ENCODE data around the gene TFB1M. TPM values are rescaled to one million over a fixed set of nuclear protein-coding genes. Genes with fewer than 3 reads are reported as not detected.

TFB1M gene
- total RNA-seq, 1 experiment from 2014 or later, result 38.8 TPM

GRCh38 chr6:155292711-155293110 lies 21.6 kb downstream of the TFB1M start:
- Histone ChIP-seq H3K27me3 (ENCODE audit: control insufficient read depth, insufficient read depth, low read length) (no peaks in the 10 kb centered on the region), H3K4me3 (ENCODE audit: insufficient read depth, low read depth, low read length) (no peak overlapping the region), H3K36me3 (replicated peaks; ENCODE audit: control insufficient read depth, insufficient read depth, low read length) (peaks cover 8% of the 10 kb centered on the region)
- DNase-seq, result no peak

GRCh38 chr6:155291291-155291690 lies 23.0 kb downstream of the TFB1M start:
- Histone ChIP-seq H3K4me3 (ENCODE audit: insufficient read depth, low read depth, low read length) (no peak overlapping the region), H3K27me3 (ENCODE audit: control insufficient read depth, insufficient read depth, low read length) (no peaks in the 10 kb centered on the region), H3K36me3 (replicated peaks; ENCODE audit: control insufficient read depth, insufficient read depth, low read length) (peaks cover 7% of the 10 kb centered on the region)
- DNase-seq, result no peak

GRCh38 chr6:155290491-155290890 lies 23.8 kb downstream of the TFB1M start:
- DNase-seq, result no peak
- Histone ChIP-seq H3K4me3 (ENCODE audit: insufficient read depth, low read depth, low read length) (no peak overlapping the region), H3K36me3 (replicated peaks; ENCODE audit: control insufficient read depth, insufficient read depth, low read length) (peaks cover 4% of the 10 kb centered on the region), H3K27me3 (ENCODE audit: control insufficient read depth, insufficient read depth, low read length) (no peaks in the 10 kb centered on the region)

DNA sequence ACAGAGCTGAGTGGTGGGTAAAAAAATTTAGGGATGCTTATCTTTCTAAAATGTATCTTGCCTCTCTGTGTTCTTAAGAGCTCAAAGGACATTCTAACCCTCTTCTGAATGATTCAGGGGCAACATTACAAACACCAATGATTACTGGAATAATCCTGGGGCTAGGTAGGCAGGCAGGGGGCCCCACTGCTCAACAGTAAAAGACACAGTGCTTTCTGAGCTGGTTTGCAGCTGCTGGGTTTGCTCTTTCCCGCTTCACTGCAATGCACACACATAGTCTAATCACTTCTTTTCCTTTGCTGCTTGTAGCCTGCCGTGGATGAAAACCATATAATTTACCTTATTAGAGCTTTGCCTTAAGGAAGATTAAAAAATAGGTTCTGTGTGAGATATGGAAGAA lies 26.5 kb downstream of the TFB1M start:
- peak; percentile 39 for DNase-seq
- no peaks in the 10 kb centered on the region; the same call in none of the 2 replicates for H3K36me3 ChIP-seq (replicated peaks; ENCODE audit: control insufficient read depth, insufficient read depth, low read length)
- H3K27me3 ChIP-seq (ENCODE audit: control insufficient read depth, insufficient read depth, low read length), result no peaks in the 10 kb centered on the region
- H3K4me3 ChIP-seq (ENCODE audit: insufficient read depth, low read depth, low read length), result no peak overlapping the region

DNA sequence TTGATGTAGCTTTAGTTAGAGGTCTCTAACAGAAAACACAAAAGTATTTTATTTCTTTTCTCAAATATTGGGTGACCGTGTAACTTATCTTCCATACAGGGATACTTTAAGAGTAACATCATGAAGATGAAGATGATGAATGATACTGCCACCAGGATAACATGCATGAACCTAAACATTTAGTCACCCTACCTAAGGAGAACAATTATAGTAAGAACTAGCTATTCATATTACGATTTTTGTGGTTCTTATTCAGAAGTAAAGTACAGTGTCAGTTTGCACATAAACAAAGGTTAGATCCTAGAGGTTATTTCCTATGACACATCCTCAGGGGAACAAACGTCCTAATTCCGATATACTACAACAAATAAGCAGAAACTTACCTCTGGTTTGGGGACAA lies 29.5 kb downstream of the TFB1M start:
- Histone ChIP-seq H3K36me3 (replicated peaks; ENCODE audit: control insufficient read depth, insufficient read depth, low read length) (no peaks in the 10 kb centered on the region; the same call in none of the 2 replicates), H3K27me3 (ENCODE audit: control insufficient read depth, insufficient read depth, low read length) (no peaks in the 10 kb centered on the region), H3K4me3 (ENCODE audit: insufficient read depth, low read depth, low read length) (no peak overlapping the region)
- DNase-seq, result no peak

- no peaks in the 10 kb centered on the region; the same call in 1 of the 2 replicates for H3K36me3 ChIP-seq (replicated peaks; ENCODE audit: control insufficient read depth, insufficient read depth, low read length)
- no peak for DNase-seq
Observed at GRCh38 chr6:155278319-155279049, 35.8 kb downstream of the TFB1M start.

GRCh38 chr6:155276638-155277037 lies 37.6 kb downstream of the TFB1M start:
- Histone ChIP-seq H3K4me3 (ENCODE audit: insufficient read depth, low read depth, low read length) (no peak overlapping the region), H3K36me3 (replicated peaks; ENCODE audit: control insufficient read depth, insufficient read depth, low read length) (no peaks in the 10 kb centered on the region; the same call in 1 of the 2 replicates), H3K27me3 (ENCODE audit: control insufficient read depth, insufficient read depth, low read length) (no peaks in the 10 kb centered on the region)
- DNase-seq, result no peak

More at GRCh38 chr6:155278319-155279049, 35.8 kb downstream of the TFB1M start:
- Histone ChIP-seq H3K4me3 (ENCODE audit: insufficient read depth, low read depth, low read length) (no peak overlapping the region), H3K27me3 (ENCODE audit: control insufficient read depth, insufficient read depth, low read length) (no peaks in the 10 kb centered on the region)

DNA sequence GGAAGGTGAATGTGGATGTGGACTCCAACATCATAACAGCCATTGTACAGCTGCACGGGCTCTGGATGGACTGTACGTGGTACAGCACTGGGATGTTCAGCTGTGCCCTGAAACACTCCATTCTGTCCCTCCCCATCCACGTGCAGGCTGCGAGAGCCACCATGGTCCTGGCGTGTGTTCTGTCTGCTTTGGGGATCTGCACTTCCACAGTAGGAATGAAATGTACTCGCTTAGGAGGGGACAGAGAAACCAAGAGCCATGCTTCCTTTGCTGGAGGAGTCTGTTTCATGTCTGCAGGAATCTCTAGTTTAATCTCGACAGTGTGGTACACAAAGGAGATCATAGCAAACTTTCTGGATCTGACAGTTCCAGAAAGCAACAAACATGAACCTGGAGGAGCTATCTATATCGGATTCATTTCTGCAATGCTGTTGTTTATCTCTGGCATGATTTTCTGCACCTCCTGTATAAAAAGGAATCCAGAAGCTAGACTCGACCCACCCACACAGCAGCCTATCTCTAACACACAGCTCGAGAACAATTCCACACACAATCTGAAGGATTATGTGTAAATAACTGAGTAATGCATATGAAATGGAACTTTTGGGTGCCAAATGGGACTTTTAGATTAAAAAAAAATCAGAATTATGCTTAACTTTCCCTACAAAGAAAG lies 38.3 kb downstream of the TFB1M start:
- no peak for DNase-seq
- no peaks in the 10 kb centered on the region for H3K27me3 ChIP-seq (ENCODE audit: control insufficient read depth, insufficient read depth, low read length)
- no peak overlapping the region for H3K4me3 ChIP-seq (ENCODE audit: insufficient read depth, low read depth, low read length)
- no peaks in the 10 kb centered on the region; the same call in 1 of the 2 replicates for H3K36me3 ChIP-seq (replicated peaks; ENCODE audit: control insufficient read depth, insufficient read depth, low read length)

DNA sequence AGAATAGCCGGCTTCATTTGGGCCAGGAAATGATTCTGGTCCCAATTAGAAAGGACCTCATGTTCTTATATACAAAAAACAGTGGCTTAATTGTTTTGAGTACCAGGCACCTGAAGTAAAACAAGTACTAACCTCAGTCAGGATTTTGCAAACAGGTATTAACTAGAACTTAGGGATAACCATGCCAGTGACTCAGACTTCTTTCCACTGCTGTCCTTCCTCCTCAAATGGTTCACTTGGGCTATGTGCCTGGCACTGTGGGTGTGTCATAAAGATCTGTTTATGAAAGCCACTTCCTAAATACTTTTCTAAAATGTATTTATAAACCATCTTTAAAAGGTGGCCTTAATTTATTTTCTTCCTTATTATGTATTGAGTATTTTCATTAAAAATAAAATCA lies 39.8 kb downstream of the TFB1M start:
- no peaks in the 10 kb centered on the region for H3K36me3 ChIP-seq (replicated peaks; ENCODE audit: control insufficient read depth, insufficient read depth, low read length)
- no peak for DNase-seq
- H3K27me3 ChIP-seq (ENCODE audit: control insufficient read depth, insufficient read depth, low read length), result no peaks in the 10 kb centered on the region
- no peak overlapping the region for H3K4me3 ChIP-seq (ENCODE audit: insufficient read depth, low read depth, low read length)

DNA sequence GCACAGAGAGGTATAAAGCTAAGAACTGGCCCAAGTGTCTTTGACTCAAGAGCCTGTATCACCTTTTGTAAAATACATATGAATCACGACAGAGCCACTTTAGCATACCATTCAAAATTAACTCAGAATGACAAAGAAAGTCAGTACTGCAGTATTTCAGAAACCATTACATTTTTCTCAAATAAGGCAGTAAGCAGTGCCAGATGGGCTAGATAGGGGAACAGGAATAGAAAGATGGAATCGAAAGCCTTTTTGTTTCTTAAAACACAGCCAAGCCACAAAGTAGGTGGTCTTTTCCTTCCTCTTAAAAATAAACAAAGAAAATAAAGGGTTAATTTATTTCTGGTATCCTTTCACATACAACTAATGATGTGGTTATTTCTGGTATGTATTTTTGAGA lies 40.2 kb downstream of the TFB1M start:
- no peaks in the 10 kb centered on the region for H3K36me3 ChIP-seq (replicated peaks; ENCODE audit: control insufficient read depth, insufficient read depth, low read length)
- no peaks in the 10 kb centered on the region for H3K27me3 ChIP-seq (ENCODE audit: control insufficient read depth, insufficient read depth, low read length)
- H3K4me3 ChIP-seq (ENCODE audit: insufficient read depth, low read depth, low read length), result no peak overlapping the region
- no peak for DNase-seq

DNA sequence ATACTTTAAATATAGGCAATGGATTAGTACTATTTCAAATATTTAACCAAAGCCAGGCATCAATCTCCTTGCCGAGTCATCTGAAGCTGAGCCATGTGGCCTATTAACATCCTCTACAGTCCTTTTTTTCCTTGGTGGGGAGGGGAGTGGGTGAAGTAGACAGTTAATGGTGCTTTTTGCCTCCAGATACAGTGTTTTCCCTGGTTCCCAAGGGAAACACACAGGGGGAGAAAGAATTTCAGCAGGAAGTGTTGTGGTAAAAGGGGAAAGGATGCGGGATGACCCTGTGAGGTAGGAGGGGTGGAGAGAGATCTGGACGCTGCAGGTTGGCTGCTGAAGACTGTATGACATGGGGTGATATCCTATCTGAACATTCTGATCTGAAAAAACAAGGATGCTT lies 40.9 kb downstream of the TFB1M start:
- DNase-seq, result peak; percentile 31
- no peak overlapping the region for H3K4me3 ChIP-seq (ENCODE audit: insufficient read depth, low read depth, low read length)
- no peaks in the 10 kb centered on the region for H3K27me3 ChIP-seq (ENCODE audit: control insufficient read depth, insufficient read depth, low read length)
- H3K36me3 ChIP-seq (replicated peaks; ENCODE audit: control insufficient read depth, insufficient read depth, low read length), result no peaks in the 10 kb centered on the region

- DNase-seq, result no peak
- Histone ChIP-seq H3K4me3 (ENCODE audit: insufficient read depth, low read depth, low read length) (no peak overlapping the region), H3K36me3 (replicated peaks; ENCODE audit: control insufficient read depth, insufficient read depth, low read length) (no peaks in the 10 kb centered on the region), H3K27me3 (ENCODE audit: control insufficient read depth, insufficient read depth, low read length) (no peaks in the 10 kb centered on the region)
Observed at GRCh38 chr6:155272353-155273232, 41.7 kb downstream of the TFB1M start.

GRCh38 chr6:155271145-155271544 lies 43.1 kb downstream of the TFB1M start:
- no peak for DNase-seq
- H3K36me3 ChIP-seq (replicated peaks; ENCODE audit: control insufficient read depth, insufficient read depth, low read length), result no peaks in the 10 kb centered on the region
- no peaks in the 10 kb centered on the region for H3K27me3 ChIP-seq (ENCODE audit: control insufficient read depth, insufficient read depth, low read length)
- H3K4me3 ChIP-seq (ENCODE audit: insufficient read depth, low read depth, low read length), result no peak overlapping the region

DNA sequence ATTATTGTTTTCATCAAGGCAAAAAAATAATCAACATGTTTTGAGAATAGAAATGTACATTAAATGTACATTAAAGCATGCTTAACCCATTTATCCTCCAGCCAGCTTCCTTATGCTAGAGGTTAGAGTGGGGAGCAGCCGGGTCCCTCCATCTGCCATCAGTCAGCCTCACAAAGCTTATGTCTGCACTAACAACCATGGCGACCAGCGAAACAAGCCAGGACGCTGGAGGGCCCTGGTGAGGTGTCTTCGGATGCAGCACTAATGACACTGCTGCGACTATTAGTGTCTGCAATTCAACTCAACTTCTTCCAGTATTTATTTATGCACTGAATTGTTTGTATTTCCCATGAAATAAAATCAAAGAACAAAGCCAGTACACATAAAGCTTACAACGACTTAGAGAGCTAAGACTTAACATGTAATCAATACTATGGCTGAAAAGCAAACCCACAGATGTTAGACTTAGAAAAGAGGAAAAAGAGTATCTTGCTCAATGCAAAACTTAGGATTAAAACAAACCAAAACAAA lies 43.7 kb downstream of the TFB1M start:
- no peaks in the 10 kb centered on the region for H3K27me3 ChIP-seq (ENCODE audit: control insufficient read depth, insufficient read depth, low read length)
- no peak for DNase-seq
- no peaks in the 10 kb centered on the region for H3K36me3 ChIP-seq (replicated peaks; ENCODE audit: control insufficient read depth, insufficient read depth, low read length)
- no peak overlapping the region for H3K4me3 ChIP-seq (ENCODE audit: insufficient read depth, low read depth, low read length)
